Gastroesophageal sphincter (tissue), 4 donors: ENCODE data around the gene AKAP6. TPM values are rescaled to one million over a fixed set of nuclear protein-coding genes. Genes with fewer than 3 reads are reported as not detected.

ENCODE experiments used
- ATAC-seq: fragments of 150-250 bp; one replicate; pipeline ENCODE4 v1.9.1; 2016; ENCODE audit warnings: mild to moderate bottlenecking, moderate library complexity
- H3K27ac ChIP-seq, 4 donors: fragments of 200-600 bp; sonication (generic) in 3 of 4; 1 replicate in 3 of 4; 2 replicates in 1 of 4; pipeline ENCODE4 v1.5.1; 2016 to 2019
- H3K27me3 ChIP-seq: fragments of 200-600 bp; sonication (generic); one replicate; pipeline ENCODE4 v1.5.1; 2019
- H3K36me3 ChIP-seq, 2 donors: fragments of 200-600 bp; sonication (generic); one replicate each; pipeline ENCODE4 v1.5.1; 2019; ENCODE audit warnings: control low read depth in 1 of 2
- H3K4me1 ChIP-seq, 3 donors: fragments of 200-600 bp; sonication (generic); 1 replicate in 2 of 3; 2 replicates in 1 of 3; pipeline ENCODE4 v1.5.1; 2016 to 2019; ENCODE audit warnings: control low read depth in 2 of 3
- H3K4me3 ChIP-seq, 2 donors: fragments of 200-600 bp; sonication (generic); one replicate each; pipeline ENCODE4 v1.5.1; 2019; ENCODE audit warnings: mild to moderate bottlenecking in 1 of 2, moderate library complexity in 1 of 2
- H3K9me3 ChIP-seq, 3 donors: fragments of 200-600 bp; sonication (generic); one replicate each; pipeline ENCODE4 v1.5.1; 2017 to 2019; ENCODE audit warnings: control low read depth in 2 of 3
- CTCF ChIP-seq, 4 experiments: fragments of 200-600 bp in 2 of 4; fragments of 450-650 bp in 2 of 4; sonication (generic) in 1 of 4; IDR thresholded peaks; one replicate each; pipeline ENCODE4 v1.5.1; 2017 to 2019; ENCODE audit warnings: antibody characterized with exemption in 4 of 4, mild to moderate bottlenecking in 2 of 4, moderate library complexity in 2 of 4
- EP300 ChIP-seq: sonication (generic); formaldehyde crosslinking; IDR thresholded peaks from one replicate; pipeline ENCODE4 v1.6.1; 2017; ENCODE audit warnings: antibody characterized with exemption, mild to moderate bottlenecking
- POLR2A ChIP-seq, 2 donors: fragments of 450-650 bp; IDR thresholded peaks; one replicate each; pipeline ENCODE4 v1.6.1; 2017; ENCODE audit warnings: antibody characterized with exemption in 2 of 2, mild to moderate bottlenecking in 2 of 2, moderate library complexity in 1 of 2
- POLR2AphosphoS5 ChIP-seq: sonication (generic); formaldehyde crosslinking; IDR thresholded peaks from one replicate; pipeline ENCODE4 v1.6.1; 2017; ENCODE audit warnings: antibody characterized with exemption
- WGBS, 2 donors: methylation state at CpG; one replicate each; pipeline ENCODE4 v1.1.5; 2018; ENCODE audit warnings: low coverage in 1 of 2; 5-methylcytosine and 5-hydroxymethylcytosine counted together
- total RNA-seq, 4 donors: library from RNA; depleted of rRNA; stranded (reverse); fragments of >200 nt; gene quantifications; one replicate each; pipeline ENCODE4 v1.1.0, GENCODE V29; 2016

Gene AKAP6
- total RNA-seq, 4 donors from 2014 or later, result 33.1 to 65.4 (median 45.0) TPM

GRCh38 chr14:32494609-32495434 lies 165.7 kb downstream of the AKAP6 start:
- H3K4me3 ChIP-seq, result peak overlapping the region; percentile 14 to 22
- H3K27me3 ChIP-seq, result no peaks in the 10 kb centered on the region
- H3K9me3 ChIP-seq, result no peaks in the 10 kb centered on the region
- no peaks in the 10 kb centered on the region for H3K36me3 ChIP-seq
- TF ChIP-seq POLR2AphosphoS5 (peak; percentile 50), POLR2A (IDR thresholded peaks at IDR 0.05) (no peak)
- WGBS, 2 donors, result 20 to 26% methylated on average over 4 to 5 of the region's 5 CpGs
- peaks cover 0 to 69% (median 9%) of the 10 kb centered on the region in 3 donors for H3K4me1 ChIP-seq
- peak overlapping the region; percentile 77 to 91 (median 80) for H3K27ac ChIP-seq
- ATAC-seq, result no peak

GRCh38 chr14:32495435-32495734 lies 166.3 kb downstream of the AKAP6 start:
- no peaks in the 10 kb centered on the region for H3K36me3 ChIP-seq
- ATAC-seq, result no peak
- 24 to 59% methylated on average over 4 to 6 of the region's 6 CpGs for WGBS, 2 donors
- no peaks in the 10 kb centered on the region for H3K9me3 ChIP-seq
- TF ChIP-seq EP300 (no peak), CTCF (IDR thresholded peaks at IDR 0.05) (no peak), POLR2A (IDR thresholded peaks at IDR 0.05) (no peak), POLR2AphosphoS5 (no peak)
- no peaks in the 10 kb centered on the region for H3K27me3 ChIP-seq
- peaks cover 0 to 75% (median 9%) of the 10 kb centered on the region in 3 donors for H3K4me1 ChIP-seq
- peak overlapping the region; percentile 9 to 22 for H3K4me3 ChIP-seq
- H3K27ac ChIP-seq, result peak overlapping the region; percentile 77 to 91 (median 80)

DNA sequence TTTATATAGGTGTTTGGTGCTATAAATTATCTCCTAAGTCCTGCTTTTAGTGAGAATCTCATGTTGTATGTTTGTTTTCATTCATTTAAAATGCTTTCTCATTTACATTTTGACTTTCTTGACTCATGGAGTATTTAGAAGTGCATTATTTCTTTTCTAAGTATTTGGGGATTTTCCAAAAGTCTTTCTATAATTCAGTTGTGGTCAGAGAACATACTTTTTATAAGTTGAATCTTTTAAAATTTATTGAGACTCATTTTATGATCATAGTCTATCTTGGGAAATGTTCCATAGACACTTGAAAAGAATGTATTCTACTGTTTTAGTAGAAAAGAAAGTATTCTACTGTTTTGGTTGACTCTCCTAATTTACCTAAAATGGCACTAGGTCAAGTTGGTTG lies 168.2 kb downstream of the AKAP6 start:
- Histone ChIP-seq H3K4me1 (peaks cover 0 to 67% (median 5%) of the 10 kb centered on the region in 3 donors), H3K27me3 (no peaks in the 10 kb centered on the region), H3K9me3 (no peaks in the 10 kb centered on the region), H3K4me3 (no peak overlapping the region), H3K36me3 (no peaks in the 10 kb centered on the region), H3K27ac (peak overlapping the region in 3 of 4 donors; percentile 11 to 79 (median 43))
- TF ChIP-seq EP300 (no peak), POLR2A (IDR thresholded peaks at IDR 0.05) (no peak), CTCF (IDR thresholded peaks at IDR 0.05) (no peak), POLR2AphosphoS5 (no peak)
- no peak for ATAC-seq

DNA sequence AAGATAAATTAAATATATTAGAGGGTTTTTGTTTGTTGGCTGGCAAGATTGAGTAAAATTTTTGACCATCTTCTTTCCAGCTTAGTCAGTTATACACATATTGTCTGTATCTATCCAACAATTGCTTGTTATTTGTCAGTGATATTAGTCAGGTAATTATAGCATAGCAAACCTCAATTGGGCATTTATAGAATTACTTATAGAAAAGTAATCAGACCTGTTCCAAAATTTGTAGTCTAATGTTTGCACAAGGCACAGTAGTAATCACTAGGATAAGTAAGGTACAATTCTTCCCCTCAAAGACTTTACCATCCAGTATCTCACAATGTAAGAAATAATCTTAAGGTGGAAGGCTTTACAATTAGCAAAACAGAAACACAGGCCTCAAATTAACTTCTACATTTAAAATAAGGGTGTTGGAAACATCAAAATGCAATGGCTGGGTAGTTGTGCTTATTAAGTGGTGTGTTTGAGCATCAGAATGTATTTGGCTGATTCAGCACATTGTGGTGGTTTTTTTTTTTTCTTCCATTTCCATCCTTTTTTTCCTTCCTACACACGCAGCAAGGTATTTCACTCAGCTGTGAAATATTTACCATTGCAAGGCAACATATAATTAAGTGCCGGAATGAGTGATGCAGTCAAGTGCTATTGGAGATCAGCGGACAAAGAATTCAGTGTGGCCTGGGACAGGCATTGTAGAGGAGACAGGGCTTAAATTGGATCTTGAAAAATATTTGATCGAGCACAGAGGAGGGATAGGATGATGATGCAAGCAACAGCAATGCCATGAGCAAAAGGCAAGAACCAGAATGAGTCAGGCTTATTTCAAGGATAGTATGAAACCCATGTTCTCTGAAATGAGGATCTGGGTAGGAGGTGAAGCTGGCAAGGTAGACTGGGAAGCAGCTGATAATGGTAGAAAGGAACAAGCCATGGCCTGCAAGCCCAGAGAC lies 178.2 kb downstream of the AKAP6 start:
- Histone ChIP-seq H3K27me3 (no peaks in the 10 kb centered on the region), H3K4me1 (peaks cover 3 to 31% (median 5%) of the 10 kb centered on the region in 3 donors), H3K4me3 (no peak overlapping the region), H3K27ac (peak overlapping the region; percentile 20 to 89 (median 79)), H3K9me3 (no peaks in the 10 kb centered on the region), H3K36me3 (no peaks in the 10 kb centered on the region)
- WGBS, 2 donors, result 54 to 80% methylated on average over 4 of the region's 4 CpGs
- no peak for ATAC-seq
- no peak for TF ChIP-seq CTCF (IDR thresholded peaks at IDR 0.05)
- TF ChIP-seq POLR2AphosphoS5, result peak; percentile 49
- no peak for TF ChIP-seq EP300
- no peak for TF ChIP-seq POLR2A (IDR thresholded peaks at IDR 0.05)

- Histone ChIP-seq H3K9me3 (no peaks in the 10 kb centered on the region), H3K4me3 (no peak overlapping the region), H3K27ac (peak overlapping the region; percentile 20 to 89 (median 79)), H3K36me3 (no peaks in the 10 kb centered on the region), H3K4me1 (peaks cover 3 to 40% (median 8%) of the 10 kb centered on the region in 3 donors), H3K27me3 (no peaks in the 10 kb centered on the region)
- TF ChIP-seq POLR2A (IDR thresholded peaks at IDR 0.05) (no peak), EP300 (no peak), POLR2AphosphoS5 (no peak), CTCF (IDR thresholded peaks at IDR 0.05) (no peak)
- 52 to 68% methylated on average over 2 of the region's 2 CpGs for WGBS, 2 donors
- no peak for ATAC-seq
These were observed 179.2 kb downstream of the AKAP6 start for GRCh38 chr14:32508281-32508680.
